H1 (cell line): ENCODE measurements around the gene KRT27. TPM values are rescaled to one million over a fixed set of nuclear protein-coding genes. Genes with fewer than 3 reads are reported as not detected.

ENCODE experiments used
- CTCF ChIA-PET: fragments of 300-600 bp; sonication (Branson Sonifier 250); formaldehyde crosslinking; loops from one replicate; lab custom pipeline; 2021; ENCODE audit not compliant: partially characterized antibody; lab: Charles Lee
- POLR2A ChIA-PET: fragments of 300-600 bp; sonication (Branson Sonifier 250); formaldehyde crosslinking; loops from one replicate; lab custom pipeline; 2021; ENCODE audit warnings: inconsistent platforms; ENCODE audit not compliant: partially characterized antibody; lab: Charles Lee
- DNase-seq, 2 experiments: peaks; one replicate each; pipeline versions ENCODE4 v3.0.0 to v3.0.0-alpha.2; 2010 to 2022; ENCODE audit warnings: low spot score in 2 of 2, low read depth in 1 of 2, mixed read lengths in 1 of 2
- FAIRE-seq: peaks from 2 replicates; lab custom pipeline; 2011; peaks lifted over from hg19 to GRCh38; lab: Jason Lieb, UNC
- H2AFZ ChIP-seq: 2 replicates; pipeline ENCODE4 v1.8.1; 2012; ENCODE audit warnings: low read length, inconsistent platforms
- H2AK5ac ChIP-seq: 2 replicates; pipeline ENCODE4 v1.6.1; 2013; ENCODE audit warnings: low read depth, low read length
- H2BK120ac ChIP-seq: replicated peaks from 2 replicates; pipeline ENCODE3; 2013; ENCODE audit warnings: low read depth, low read length, inconsistent platforms
- H2BK12ac ChIP-seq: 2 replicates; pipeline ENCODE4 v1.6.1; 2013; ENCODE audit warnings: low read depth, low read length
- H2BK15ac ChIP-seq: 2 replicates; pipeline ENCODE4 v1.6.1; 2013; ENCODE audit warnings: low read length
- H2BK20ac ChIP-seq: 2 replicates; pipeline ENCODE4 v1.6.1; 2013; ENCODE audit warnings: low read length
- H2BK5ac ChIP-seq: 2 replicates; pipeline ENCODE4 v1.6.1; 2013; ENCODE audit warnings: low read depth, low read length
- H3K14ac ChIP-seq: 2 replicates; pipeline ENCODE4 v1.6.1; 2013; ENCODE audit warnings: inconsistent platforms; ENCODE audit not compliant: insufficient read length
- H3K18ac ChIP-seq: 2 replicates; pipeline ENCODE4 v1.6.1; 2013; ENCODE audit warnings: low read length; ENCODE audit errors: extremely low read depth
- H3K23ac ChIP-seq: 2 replicates; pipeline ENCODE4 v1.6.1; 2013; ENCODE audit warnings: inconsistent platforms; ENCODE audit not compliant: insufficient read length
- H3K23me2 ChIP-seq: 2 replicates; pipeline ENCODE4 v1.6.1; 2013; ENCODE audit warnings: low read depth, low read length
- H3K27ac ChIP-seq: 2 replicates; pipeline ENCODE4 v1.6.1; 2011; ENCODE audit warnings: low read depth, low read length, inconsistent platforms
- H3K27me3 ChIP-seq, 4 experiments: replicated peaks in 1 of 4; 1 replicate in 1 of 4; 2 replicates in 3 of 4; pipeline versions ENCODE4 v1.6.1 to v1.8.1; 2011 to 2013; ENCODE audit warnings: low read length in 3 of 4, mild to moderate bottlenecking in 3 of 4, inconsistent platforms in 2 of 4, mixed read lengths in 2 of 4, moderate library complexity in 1 of 4; ENCODE audit not compliant: control insufficient read depth in 3 of 4, insufficient read depth in 3 of 4; ENCODE audit errors: extremely low read depth in 1 of 4
- H3K36me3 ChIP-seq, 4 experiments: 2 replicates each; pipeline versions ENCODE4 v1.6.1 to v1.8.1; 2011 to 2013; ENCODE audit warnings: mild to moderate bottlenecking in 4 of 4, low read length in 3 of 4, moderate library complexity in 2 of 4, control low read depth in 1 of 4, inconsistent platforms in 1 of 4; ENCODE audit not compliant: insufficient read depth in 4 of 4, control insufficient read depth in 2 of 4
- H3K4ac ChIP-seq: replicated peaks from 2 replicates; pipeline ENCODE3; 2013; ENCODE audit warnings: low read length, low read depth, mixed read lengths, inconsistent platforms; ENCODE audit not compliant: insufficient read length
- H3K4me1 ChIP-seq, 4 experiments: replicated peaks in 1 of 4; 1 replicate in 1 of 4; 2 replicates in 3 of 4; pipeline versions ENCODE4 v1.6.1 to v1.8.1; 2011 to 2013; ENCODE audit warnings: low read length in 3 of 4, inconsistent platforms in 2 of 4, mixed read lengths in 1 of 4; ENCODE audit not compliant: insufficient read depth in 4 of 4, control insufficient read depth in 3 of 4
- H3K4me2 ChIP-seq, 2 experiments: 2 replicates each; pipeline versions ENCODE4 v1.6.1 to v1.8.1; 2011 to 2013; ENCODE audit warnings: low read depth in 2 of 2, low read length in 2 of 2, control low read depth in 1 of 2, inconsistent platforms in 1 of 2, mild to moderate bottlenecking in 1 of 2; ENCODE audit not compliant: insufficient read depth in 1 of 2
- H3K4me3 ChIP-seq, 4 experiments: fragments of 200-600, 300-600 bp in 1 of 4; sonication (generic), shearing (Covaris generic), sonication (Bioruptor Twin) in 1 of 4; 2 replicates each; pipeline versions ENCODE4 v1.5.1 to v1.8.1; 2011 to 2016; ENCODE audit warnings: low read length in 4 of 4, low read depth in 3 of 4, control low read depth in 2 of 4, inconsistent platforms in 2 of 4, mild to moderate bottlenecking in 2 of 4, mixed read lengths in 1 of 4, moderate library complexity in 1 of 4; ENCODE audit not compliant: insufficient read depth in 2 of 4; ENCODE audit errors: extremely low read depth in 1 of 4
- H3K56ac ChIP-seq: replicated peaks from 2 replicates; pipeline ENCODE3; 2013; ENCODE audit warnings: low read depth, mild to moderate bottlenecking, mixed read lengths, low read length, inconsistent platforms; ENCODE audit not compliant: insufficient read length
- H3K79me1 ChIP-seq: 2 replicates; pipeline ENCODE4 v1.6.1; 2013; ENCODE audit warnings: low read depth, low read length, control low read depth
- H3K79me2 ChIP-seq, 2 experiments: 2 replicates each; pipeline versions ENCODE4 v1.6.1 to v1.8.1; 2012 to 2013; ENCODE audit warnings: low read length in 2 of 2, mild to moderate bottlenecking in 2 of 2, inconsistent platforms in 1 of 2; ENCODE audit not compliant: insufficient read depth in 2 of 2, control insufficient read depth in 1 of 2
- H3K9ac ChIP-seq, 4 experiments: replicated peaks in 1 of 4; 1 replicate in 1 of 4; 2 replicates in 3 of 4; pipeline versions ENCODE4 v1.6.1 to v1.8.1; 2011 to 2013; ENCODE audit warnings: low read depth in 3 of 4, low read length in 3 of 4, control low read depth in 2 of 4, mild to moderate bottlenecking in 2 of 4, moderate library complexity in 2 of 4, inconsistent platforms in 1 of 4; ENCODE audit errors: extremely low read depth in 1 of 4
- H3K9me3 ChIP-seq, 2 experiments: 2 replicates each; pipeline versions ENCODE4 v1.6.1 to v1.8.1; 2012 to 2013; ENCODE audit warnings: mild to moderate bottlenecking in 2 of 2, moderate library complexity in 2 of 2, control low read depth in 1 of 2, inconsistent platforms in 1 of 2, low read depth in 1 of 2, low read length in 1 of 2, mixed read lengths in 1 of 2; ENCODE audit not compliant: insufficient read depth in 2 of 2
- H4K20me1 ChIP-seq, 2 experiments: replicated peaks in 1 of 2; 2 replicates each; pipeline versions ENCODE3 to v1.8.1; 2011 to 2013; ENCODE audit warnings: inconsistent platforms in 2 of 2, low read length in 2 of 2, mild to moderate bottlenecking in 1 of 2; ENCODE audit not compliant: insufficient read depth in 2 of 2, control insufficient read depth in 1 of 2
- H4K5ac ChIP-seq: 2 replicates; pipeline ENCODE4 v1.6.1; 2013; ENCODE audit warnings: low read length, low read depth, mixed read lengths, inconsistent platforms; ENCODE audit not compliant: insufficient read length
- H4K8ac ChIP-seq: 2 replicates; pipeline ENCODE4 v1.8.0; 2013; ENCODE audit warnings: mild to moderate bottlenecking, moderate library complexity, low read length, inconsistent platforms; ENCODE audit not compliant: insufficient read depth; ENCODE audit errors: extremely low read depth
- H4K91ac ChIP-seq: replicated peaks from 2 replicates; pipeline ENCODE3; 2013; ENCODE audit warnings: low read length, mixed read lengths, inconsistent platforms; ENCODE audit not compliant: insufficient read length
- CEBPB ChIP-seq: IDR thresholded peaks from 2 replicates; pipeline ENCODE4 v1.6.1; 2012; ENCODE audit warnings: low read depth, low read length
- EP300 ChIP-seq, 2 experiments: IDR thresholded peaks; 1 replicate in 1 of 2; 2 replicates in 1 of 2; pipeline ENCODE4 v1.6.1; 2011 to 2012; ENCODE audit warnings: low read depth in 2 of 2, low read length in 2 of 2, mild to moderate bottlenecking in 2 of 2, borderline replicate concordance in 1 of 2, inconsistent platforms in 1 of 2, moderate library complexity in 1 of 2
- GABPA ChIP-seq: IDR thresholded peaks from 2 replicates; pipeline ENCODE4 v1.6.1; 2011; ENCODE audit warnings: mild to moderate bottlenecking, low read length, moderate library complexity, borderline replicate concordance; ENCODE audit not compliant: insufficient read depth
- GTF2F1 ChIP-seq: IDR thresholded peaks from 2 replicates; pipeline ENCODE4 v1.6.1; 2012; ENCODE audit warnings: low read depth, low read length, improper control_type of control experiment, borderline replicate concordance
- KDM4A ChIP-seq: IDR thresholded peaks from one replicate; pipeline ENCODE4 v1.7.1; 2012; ENCODE audit warnings: low read depth, mild to moderate bottlenecking, moderate library complexity, low read length, inconsistent platforms; ENCODE audit not compliant: severe bottlenecking
- KDM5A ChIP-seq: fragments of 200-600 bp; IDR thresholded peaks from 2 replicates; pipeline ENCODE4 v1.7.1; 2012; ENCODE audit warnings: mild to moderate bottlenecking, low read length, inconsistent platforms, mixed read lengths
- MAFK ChIP-seq: IDR thresholded peaks from 2 replicates; pipeline ENCODE4 v1.6.1; 2012; ENCODE audit warnings: low read depth, mild to moderate bottlenecking, improper control_type of control experiment, low read length
- RNF2 ChIP-seq: fragments of 200-900, 300-1000 bp; sonication (generic); IDR thresholded peaks from 2 replicates; pipeline ENCODE4 v1.7.1; 2016; ENCODE audit warnings: borderline replicate concordance, low read depth, mild to moderate bottlenecking, antibody characterized with exemption, low read length; ENCODE audit not compliant: poor library complexity, severe bottlenecking; ENCODE audit errors: missing control alignments
- RXRA ChIP-seq: IDR thresholded peaks from 2 replicates; pipeline ENCODE4 v1.6.1; 2011; ENCODE audit warnings: low read depth, mild to moderate bottlenecking, low read length, moderate library complexity; ENCODE audit not compliant: insufficient read depth
- TAF1 ChIP-seq: IDR thresholded peaks from 2 replicates; pipeline ENCODE4 v1.6.1; 2011; ENCODE audit warnings: mild to moderate bottlenecking, low read depth, low read length
- USF2 ChIP-seq: IDR thresholded peaks from 2 replicates; pipeline ENCODE4 v1.6.1; 2011; ENCODE audit warnings: low read length, improper control_type of control experiment
- WGBS, 2 experiments: shearing (Covaris generic) in 1 of 2; methylation state at CpG; one replicate each; pipeline versions ENCODE4 v1.1.6 to v1.1.7; 2013 to 2015; ENCODE audit warnings: low lambda C conversion rate in 2 of 2, mixed read lengths in 2 of 2, inconsistent platforms in 1 of 2, low coverage in 1 of 2, missing lambda C conversion rate in 1 of 2; ENCODE audit not compliant: insufficient replicate concordance in 2 of 2, insufficient coverage in 1 of 2, insufficient read length in 1 of 2; ENCODE audit errors: extremely low coverage in 1 of 2, missing lambda C conversion rate in 1 of 2; 5-methylcytosine and 5-hydroxymethylcytosine counted together
- polyA plus RNA-seq, 7 experiments: library from polyadenylated mRNA; depleted of rRNA in 3 of 7; stranded (reverse) in 5 of 7; unstranded in 2 of 7; fragments of >200 nt in 5 of 7; fragments of 200-250 nt in 2 of 7; gene quantifications; 1 replicate in 5 of 7; 2 replicates in 1 of 7; 4 replicates in 1 of 7; pipeline versions ENCODE4 v1.2.1 to v1.2.3, GENCODE V29; 2011 to 2013; ENCODE audit warnings: missing spikeins in 2 of 7, mixed read lengths in 2 of 7
- total RNA-seq: library from RNA; stranded (reverse); fragmentation: NEBNext Ultra II Directional; extraction: Animal tissue kit (Norgen Biotek cat#: 25700); gene quantifications from 2 replicates; pipeline ENCODE4 v1.2.1, GENCODE V29; 2021

The KRT27 gene
- total and polyA plus RNA-seq, 2 of the 8 experiments (the other 6 are each of a cell fraction or from before 2014, with no cell fraction given), result not detected

GRCh38 chr17:40750391-40750790, 32.0 kb downstream of the KRT27 start:
- H3K79me1 ChIP-seq, result no peaks in the 10 kb centered on the region
- no peak overlapping the region for H3K23ac ChIP-seq
- H2BK15ac ChIP-seq, result no peak overlapping the region
- no peak overlapping the region for H3K4me2 ChIP-seq
- no peak overlapping the region for H2BK12ac ChIP-seq
- DNase-seq (no peak), FAIRE-seq (no peak)
- H3K4me1 ChIP-seq, result no peaks in the 10 kb centered on the region
- H4K8ac ChIP-seq, result no peak overlapping the region
- no peaks in the 10 kb centered on the region for H3K9me3 ChIP-seq
- no peak overlapping the region for H4K5ac ChIP-seq
- H3K27me3 ChIP-seq, result peaks cover 0 to 1% (median 0%) of the 10 kb centered on the region in 4 experiments; a peak in 1 of 7 replicates
- H3K56ac ChIP-seq, result no peak overlapping the region
- POLR2A ChIA-PET, result interaction anchor here (0.6 kb wide), 1 partner anchor 18 kb away, joined by 3 read pairs; no protein-coding TSS in a partner anchor
- H2AK5ac ChIP-seq, result no peak overlapping the region
- 90% methylated on average over 6 of the region's 6 CpGs; no CpG with 5 or more reads in 1 of the 2 experiments for WGBS, 2 experiments
- no peak overlapping the region for H2AFZ ChIP-seq
- H3K9ac ChIP-seq, result no peak overlapping the region
- no peaks in the 10 kb centered on the region for H3K36me3 ChIP-seq
- H4K20me1 ChIP-seq, result no peaks in the 10 kb centered on the region
- H3K27ac ChIP-seq, result no peak overlapping the region
- no peaks in the 10 kb centered on the region; the same call in 1 of the 2 replicates for H3K23me2 ChIP-seq
- no peaks in the 10 kb centered on the region for H3K79me2 ChIP-seq
- no peak overlapping the region for H2BK20ac ChIP-seq
- CTCF ChIA-PET, result interaction anchor here (0.7 to 1.6 kb wide), 4 partner anchors 9 to 131 kb away, joined by 3 to 6 read pairs (median 3); no protein-coding TSS in a partner anchor
- no peak overlapping the region for H3K4ac ChIP-seq
- no peak overlapping the region for H4K91ac ChIP-seq
- no peak overlapping the region for H2BK5ac ChIP-seq
- no peak overlapping the region for H2BK120ac ChIP-seq
- no peak overlapping the region for H3K14ac ChIP-seq
- H3K4me3 ChIP-seq, result no peak overlapping the region
- H3K18ac ChIP-seq, result no peak overlapping the region
- TF ChIP-seq KDM4A (no peak), GTF2F1 (no peak), RXRA (no peak), USF2 (no peak), GABPA (no peak), CEBPB (no peak), MAFK (no peak), RNF2 (no peak), KDM5A (no peak), EP300 (IDR thresholded peaks at IDR 0.05; ENCODE audit: borderline replicate concordance in 1 of 2, low read depth in 2 of 2, low read length in 2 of 2) (no peak), TAF1 (no peak)
